Upper lobe of left lung (tissue), 6 donors: ENCODE measurements around the gene POR. TPM values are rescaled to one million over a fixed set of nuclear protein-coding genes. Genes with fewer than 3 reads are reported as not detected.
"Not testable (repeated sequence)": the region's sequence is repeated elsewhere in the genome, so short reads cannot be mapped to it uniquely, and the experiment has no call there.

Experiments
- ATAC-seq, 2 donors: fragments of 200-7000 bp; cut with Tn5 transposase; one replicate each; pipeline ENCODE4 v1.9.1; 2022; ENCODE audit warnings: mild to moderate bottlenecking in 2 of 2, moderate library complexity in 2 of 2; ENCODE audit not compliant: low FRiP score in 2 of 2
- DNase-seq, 2 donors: peaks; one replicate each; pipeline ENCODE4 v3.0.0-alpha.2; 2019 to 2020
- H3K27ac ChIP-seq, 4 donors: fragments of 200-600 bp; sonication (generic); one replicate each; pipeline ENCODE4 v1.5.1; 2016 to 2019
- H3K27me3 ChIP-seq, 4 donors: fragments of 200-600 bp; sonication (generic); one replicate each; pipeline ENCODE4 v1.5.1; 2017 to 2019
- H3K36me3 ChIP-seq, 4 donors: fragments of 200-600 bp; sonication (generic); one replicate each; pipeline ENCODE4 v1.5.1; 2016 to 2019
- H3K4me1 ChIP-seq, 4 donors: fragments of 200-600 bp; sonication (generic); one replicate each; pipeline ENCODE4 v1.5.1; 2018 to 2019
- H3K4me3 ChIP-seq, 4 donors: fragments of 200-600 bp; sonication (generic); one replicate each; pipeline ENCODE4 v1.5.1; 2017 to 2019; ENCODE audit warnings: mild to moderate bottlenecking in 2 of 4, moderate library complexity in 1 of 4
- H3K9me3 ChIP-seq, 4 donors: fragments of 200-600 bp; sonication (generic); one replicate each; pipeline ENCODE4 v1.5.1; 2018 to 2019
- EP300 ChIP-seq, 4 donors: sonication (generic); formaldehyde crosslinking; IDR thresholded peaks; one replicate each; pipeline ENCODE4 v1.5.1; 2017; ENCODE audit warnings: antibody characterized with exemption in 4 of 4, control low read depth in 2 of 4
- POLR2A ChIP-seq, 4 donors: fragments of 450-650 bp; IDR thresholded peaks; one replicate each; pipeline ENCODE4 v1.5.1; 2016 to 2017; ENCODE audit warnings: antibody characterized with exemption in 4 of 4, mild to moderate bottlenecking in 2 of 4
- POLR2AphosphoS5 ChIP-seq, 2 donors: sonication (generic); formaldehyde crosslinking; IDR thresholded peaks; one replicate each; pipeline ENCODE4 v1.5.1; 2017; ENCODE audit warnings: antibody characterized with exemption in 2 of 2
- WGBS, 2 donors: methylation state at CpG; one replicate each; pipeline ENCODE4 v1.1.5; 2017 to 2018; 5-methylcytosine and 5-hydroxymethylcytosine counted together
- total RNA-seq, 6 donors: library from RNA; depleted of rRNA in 4 of 6; stranded (reverse); fragments of >200 nt in 4 of 6; gene quantifications; one replicate each; pipeline versions ENCODE4 v1.1.0 to v1.2.1, GENCODE V29; 2016 to 2021
- TF ChIP-seq, protein P1 (sequence below), 6 experiments: fragments of 450-650 bp in 4 of 6; fragments of 200-600 bp in 2 of 6; sonication (generic) in 2 of 6; IDR thresholded peaks; one replicate each; pipeline ENCODE4 v1.5.1; 2016 to 2019; ENCODE audit warnings: antibody characterized with exemption in 6 of 6
- donor health status: DM: no; HTN: no; CAD: no; lungs with moderate emphysema.
- donor health status: DM: no; HTN: yes; CAD: no; lungs with severe emphysema.

Gene POR
- total RNA-seq, 6 donors from 2014 or later = 107 to 257 (median 194) TPM

- Histone ChIP-seq H3K4me3 (no peak overlapping the region), H3K27ac (no peak overlapping the region), H3K9me3 (no peaks in the 10 kb centered on the region), H3K36me3 (no peaks in the 10 kb centered on the region), H3K27me3 (no peaks in the 10 kb centered on the region), H3K4me1 (peaks cover 11 to 23% (median 19%) of the 10 kb centered on the region in 4 donors)
- WGBS, 2 donors = 87% methylated on average over 2 of the region's 2 CpGs
- DNase-seq = no peak
- TF ChIP-seq POLR2A (IDR thresholded peaks at IDR 0.05) (no peak), EP300 (IDR thresholded peaks at IDR 0.05) (no peak), POLR2AphosphoS5 (IDR thresholded peaks at IDR 0.05) (no peak)
- TF ChIP-seq, protein P1, sequence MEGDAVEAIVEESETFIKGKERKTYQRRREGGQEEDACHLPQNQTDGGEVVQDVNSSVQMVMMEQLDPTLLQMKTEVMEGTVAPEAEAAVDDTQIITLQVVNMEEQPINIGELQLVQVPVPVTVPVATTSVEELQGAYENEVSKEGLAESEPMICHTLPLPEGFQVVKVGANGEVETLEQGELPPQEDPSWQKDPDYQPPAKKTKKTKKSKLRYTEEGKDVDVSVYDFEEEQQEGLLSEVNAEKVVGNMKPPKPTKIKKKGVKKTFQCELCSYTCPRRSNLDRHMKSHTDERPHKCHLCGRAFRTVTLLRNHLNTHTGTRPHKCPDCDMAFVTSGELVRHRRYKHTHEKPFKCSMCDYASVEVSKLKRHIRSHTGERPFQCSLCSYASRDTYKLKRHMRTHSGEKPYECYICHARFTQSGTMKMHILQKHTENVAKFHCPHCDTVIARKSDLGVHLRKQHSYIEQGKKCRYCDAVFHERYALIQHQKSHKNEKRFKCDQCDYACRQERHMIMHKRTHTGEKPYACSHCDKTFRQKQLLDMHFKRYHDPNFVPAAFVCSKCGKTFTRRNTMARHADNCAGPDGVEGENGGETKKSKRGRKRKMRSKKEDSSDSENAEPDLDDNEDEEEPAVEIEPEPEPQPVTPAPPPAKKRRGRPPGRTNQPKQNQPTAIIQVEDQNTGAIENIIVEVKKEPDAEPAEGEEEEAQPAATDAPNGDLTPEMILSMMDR (IDR thresholded peaks at IDR 0.05) = no peak
- no peak for ATAC-seq
Measured at GRCh38 chr7:75868153-75868552, 46.8 kb upstream of the POR start.

DNA sequence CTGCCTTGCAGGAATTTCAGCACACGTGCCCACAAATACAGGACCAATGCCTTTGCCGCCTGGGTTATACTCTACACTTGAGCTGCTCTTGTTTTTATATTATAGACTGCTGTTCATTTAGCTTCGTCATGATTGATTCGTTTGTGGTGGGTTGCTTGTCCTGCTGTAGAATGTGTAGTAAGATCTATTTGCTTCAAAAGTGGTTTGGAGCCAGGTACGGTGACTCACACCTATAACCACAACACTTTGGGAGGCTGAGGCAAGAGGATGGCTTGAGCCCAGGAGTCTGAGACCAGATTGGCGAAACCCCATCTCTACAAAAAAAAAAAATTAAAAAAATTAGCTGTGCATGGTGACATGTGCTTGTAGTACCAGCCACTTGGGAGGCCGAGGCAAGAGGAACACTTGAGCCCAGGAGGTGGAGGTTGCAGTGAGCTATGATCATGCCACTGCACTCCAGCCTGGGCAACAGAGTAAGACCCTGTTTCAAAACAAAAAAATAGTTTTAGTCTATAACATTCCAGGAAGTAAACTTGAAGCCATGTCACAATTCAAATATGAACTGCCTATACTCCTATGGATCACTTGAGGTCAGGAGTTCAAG lies 45.1 kb upstream of the POR start:
- Histone ChIP-seq H3K4me1 (peaks cover 11 to 23% (median 19%) of the 10 kb centered on the region in 4 donors), H3K36me3 (no peaks in the 10 kb centered on the region), H3K4me3 (no peak overlapping the region), H3K27me3 (no peaks in the 10 kb centered on the region), H3K9me3 (no peaks in the 10 kb centered on the region), H3K27ac (no peak overlapping the region)
- TF ChIP-seq EP300 (IDR thresholded peaks at IDR 0.05) (no peak), POLR2AphosphoS5 (IDR thresholded peaks at IDR 0.05) (no peak), POLR2A (IDR thresholded peaks at IDR 0.05) (no peak)
- TF ChIP-seq, protein P1 (IDR thresholded peaks at IDR 0.05) = no peak
- WGBS, 2 donors = 72 to 83% methylated on average over 7 of the region's 7 CpGs
- ATAC-seq (no peak), DNase-seq (no peak)

- Histone ChIP-seq H3K27ac (no peak overlapping the region), H3K9me3 (no peaks in the 10 kb centered on the region), H3K27me3 (no peaks in the 10 kb centered on the region), H3K4me1 (peaks cover 11 to 23% (median 19%) of the 10 kb centered on the region in 4 donors), H3K36me3 (no peaks in the 10 kb centered on the region), H3K4me3 (no peak overlapping the region)
- ATAC-seq (no peak), DNase-seq (no peak)
- WGBS, 2 donors = 77 to 89% methylated on average over 9 of the region's 9 CpGs
- TF ChIP-seq POLR2A (IDR thresholded peaks at IDR 0.05) = no peak
- TF ChIP-seq EP300 (IDR thresholded peaks at IDR 0.05) = no peak
- TF ChIP-seq POLR2AphosphoS5 (IDR thresholded peaks at IDR 0.05) = no peak
- TF ChIP-seq, protein P1 (IDR thresholded peaks at IDR 0.05) = no peak
Measured at GRCh38 chr7:75870557-75871161, 44.3 kb upstream of the POR start.

GRCh38 chr7:75872073-75872782 lies 42.7 kb upstream of the POR start:
- no peaks in the 10 kb centered on the region for H3K27me3 ChIP-seq
- no peak overlapping the region for H3K4me3 ChIP-seq
- TF ChIP-seq POLR2A (IDR thresholded peaks at IDR 0.05) (no peak), EP300 (IDR thresholded peaks at IDR 0.05) (no peak), POLR2AphosphoS5 (IDR thresholded peaks at IDR 0.05) (peak in 1 of 2 donors; percentile 34)
- TF ChIP-seq, protein P1 (IDR thresholded peaks at IDR 0.05) = no peak
- no peaks in the 10 kb centered on the region for H3K36me3 ChIP-seq
- ATAC-seq (peak; percentile 63 to 67), DNase-seq (peak in 1 of 2 donors; percentile 36)
- WGBS, 2 donors = 66% methylated on average over 13 of the region's 13 CpGs
- no peaks in the 10 kb centered on the region for H3K9me3 ChIP-seq
- H3K4me1 ChIP-seq = peaks cover 5 to 15% (median 12%) of the 10 kb centered on the region in 4 donors
- peak overlapping the region in 3 of 4 donors; percentile 16 to 66 (median 57) for H3K27ac ChIP-seq

- H3K27me3 ChIP-seq, DNase-seq, H3K36me3 ChIP-seq, H3K9me3 ChIP-seq, ATAC-seq, H3K4me3 ChIP-seq, H3K27ac ChIP-seq: not testable (repeated sequence)
- peaks cover 11 to 24% (median 20%) of the 10 kb centered on the region in 4 donors for H3K4me1 ChIP-seq
- 87 to 91% methylated on average over 3 of the region's 3 CpGs for WGBS, 2 donors
Measured at GRCh38 chr7:75874180-75874579, 40.8 kb upstream of the POR start.
